Thoracic aorta (tissue), 2 donors: ENCODE results near the gene OR52N5. TPM values are rescaled to one million over a fixed set of nuclear protein-coding genes. Genes with fewer than 3 reads are reported as not detected.

Experiments used
- ATAC-seq: fragments of 150-250 bp; one replicate; pipeline ENCODE4 v1.8.0; 2017; ENCODE audit warnings: low read depth; ENCODE audit not compliant: insufficient number of reproducible peaks, low FRiP score
- DNase-seq: peaks from one replicate; pipeline ENCODE4 v3.0.0-alpha.2; 2020; ENCODE audit warnings: low spot score
- H3K27ac ChIP-seq, 2 donors: fragments of 200-600 bp; sonication (generic); 1 replicate in 1 of 2; 2 replicates in 1 of 2; pipeline ENCODE4 v1.5.1; 2016; ENCODE audit warnings: mild to moderate bottlenecking in 2 of 2, moderate library complexity in 2 of 2
- H3K27me3 ChIP-seq: fragments of 200-600 bp; sonication (generic); replicated peaks from 2 replicates; pipeline ENCODE4 v1.6.0; 2016; ENCODE audit warnings: mild to moderate bottlenecking; ENCODE audit not compliant: insufficient read depth
- H3K36me3 ChIP-seq: fragments of 200-600 bp; sonication (generic); one replicate; pipeline ENCODE4 v1.5.1; 2016
- H3K4me1 ChIP-seq, 2 donors: fragments of 200-600 bp; sonication (generic); 1 replicate in 1 of 2; 2 replicates in 1 of 2; pipeline versions ENCODE4 v1.5.1 to v1.6.0; 2016; ENCODE audit warnings: low read depth in 2 of 2, mild to moderate bottlenecking in 1 of 2; ENCODE audit not compliant: control insufficient read depth in 1 of 2
- H3K4me3 ChIP-seq: fragments of 200-600 bp; sonication (generic); 2 replicates; pipeline ENCODE4 v1.5.1; 2016; ENCODE audit warnings: mild to moderate bottlenecking
- H3K9me3 ChIP-seq: fragments of 200-600 bp; sonication (generic); 2 replicates; pipeline ENCODE4 v1.5.1; 2016
- total RNA-seq, 2 donors: library from RNA; depleted of rRNA; stranded (reverse); fragments of >200 nt; gene quantifications; one replicate each; pipeline versions ENCODE4 v1.1.0 to v1.2.3, GENCODE V29; 2016
- TF ChIP-seq, protein P1 (sequence below): fragments of 200-600 bp; sonication (generic); IDR thresholded peaks from one replicate; pipeline ENCODE4 v1.5.1; 2019; ENCODE audit warnings: antibody characterized with exemption

OR52N5 gene
- total RNA-seq, 2 donors from 2014 or later: not detected

- H3K4me3 ChIP-seq: no peak within 1 kb of the TSS
- ATAC-seq: no peak
- TF ChIP-seq, protein P1, sequence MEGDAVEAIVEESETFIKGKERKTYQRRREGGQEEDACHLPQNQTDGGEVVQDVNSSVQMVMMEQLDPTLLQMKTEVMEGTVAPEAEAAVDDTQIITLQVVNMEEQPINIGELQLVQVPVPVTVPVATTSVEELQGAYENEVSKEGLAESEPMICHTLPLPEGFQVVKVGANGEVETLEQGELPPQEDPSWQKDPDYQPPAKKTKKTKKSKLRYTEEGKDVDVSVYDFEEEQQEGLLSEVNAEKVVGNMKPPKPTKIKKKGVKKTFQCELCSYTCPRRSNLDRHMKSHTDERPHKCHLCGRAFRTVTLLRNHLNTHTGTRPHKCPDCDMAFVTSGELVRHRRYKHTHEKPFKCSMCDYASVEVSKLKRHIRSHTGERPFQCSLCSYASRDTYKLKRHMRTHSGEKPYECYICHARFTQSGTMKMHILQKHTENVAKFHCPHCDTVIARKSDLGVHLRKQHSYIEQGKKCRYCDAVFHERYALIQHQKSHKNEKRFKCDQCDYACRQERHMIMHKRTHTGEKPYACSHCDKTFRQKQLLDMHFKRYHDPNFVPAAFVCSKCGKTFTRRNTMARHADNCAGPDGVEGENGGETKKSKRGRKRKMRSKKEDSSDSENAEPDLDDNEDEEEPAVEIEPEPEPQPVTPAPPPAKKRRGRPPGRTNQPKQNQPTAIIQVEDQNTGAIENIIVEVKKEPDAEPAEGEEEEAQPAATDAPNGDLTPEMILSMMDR: no peak
Measured at GRCh38 chr11:5791165-5791564, 8.0 kb upstream of the OR52N5 start, which contains the start of gene OR52N1. Gene OR52N1 (minus strand): TSS chr11:5791265. CDS start chr11:5788816, 2,449 bp downstream.

DNA sequence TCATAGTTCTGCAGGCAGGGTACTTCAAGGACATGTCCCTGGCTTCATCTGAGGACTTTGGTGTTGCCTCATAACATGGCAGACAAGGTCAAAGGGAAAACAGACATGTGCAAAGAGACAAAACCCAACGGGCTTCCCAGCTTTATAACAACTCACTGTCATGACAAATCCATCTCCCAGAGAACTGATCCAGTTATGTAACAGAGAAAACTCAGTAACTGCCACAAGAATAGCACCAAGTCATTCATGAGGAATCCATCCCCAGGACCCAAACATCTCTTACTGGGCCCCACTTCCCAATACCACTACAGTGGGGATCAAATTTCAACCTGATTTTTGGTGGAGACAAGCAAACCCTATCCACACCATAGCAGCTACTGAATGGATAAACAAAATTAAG is 16.1 kb downstream of the OR52N5 start:
- no peaks in the 10 kb centered on the region for H3K27me3 ChIP-seq
- H3K36me3 ChIP-seq: no peaks in the 10 kb centered on the region
- TF ChIP-seq, protein P1: no peak
- ATAC-seq: no peak
- H3K4me3 ChIP-seq: no peak overlapping the region
- H3K4me1 ChIP-seq: no peaks in the 10 kb centered on the region
- no peak overlapping the region for H3K27ac ChIP-seq
- DNase-seq: no peak
- H3K9me3 ChIP-seq: no peaks in the 10 kb centered on the region

More at GRCh38 chr11:5791165-5791564, 8.0 kb upstream of the OR52N5 start, which contains the start of gene OR52N1:
- Histone ChIP-seq H3K27me3 (no peaks in the 10 kb centered on the region), H3K4me1 (no peaks in the 10 kb centered on the region), H3K9me3 (no peaks in the 10 kb centered on the region), H3K27ac (no peak within 1 kb of the TSS), H3K36me3 (no peaks in the 10 kb centered on the region)
- no peak for DNase-seq

GRCh38 chr11:5753943-5754342 is 29.2 kb downstream of the OR52N5 start, which contains the start of gene OR52N4:
Gene OR52N4 (plus strand): TSS chr11:5754243. CDS start chr11:5754741, 498 bp downstream.
- no peak for DNase-seq
- H3K4me3 ChIP-seq: no peak within 1 kb of the TSS
- TF ChIP-seq, protein P1: no peak
- H3K9me3 ChIP-seq: no peaks in the 10 kb centered on the region
- no peak for ATAC-seq
- H3K36me3 ChIP-seq: no peaks in the 10 kb centered on the region
- no peaks in the 10 kb centered on the region for H3K27me3 ChIP-seq
- no peaks in the 10 kb centered on the region for H3K4me1 ChIP-seq
- H3K27ac ChIP-seq: no peak within 1 kb of the TSS

DNA sequence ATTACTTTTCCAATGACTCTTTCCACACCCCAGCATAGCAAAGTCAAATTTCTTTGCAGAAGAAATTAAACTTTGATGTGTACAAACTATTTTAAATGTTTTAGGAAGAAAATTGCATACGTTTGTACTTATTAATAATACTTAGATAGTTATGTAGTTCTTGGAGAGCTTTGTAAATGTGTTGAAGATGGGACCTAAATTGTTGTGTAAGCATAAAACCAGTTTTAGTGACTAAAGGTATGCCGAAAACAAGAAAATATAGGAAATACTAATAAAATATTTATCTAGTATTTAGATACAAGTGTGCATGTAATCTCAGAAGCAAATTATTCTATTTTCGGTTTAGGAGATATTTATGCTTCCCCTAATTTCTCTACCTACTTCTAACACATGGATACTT is 33.3 kb downstream of the OR52N5 start:
- H3K36me3 ChIP-seq: no peaks in the 10 kb centered on the region
- H3K27me3 ChIP-seq: no peaks in the 10 kb centered on the region
- no peaks in the 10 kb centered on the region for H3K4me1 ChIP-seq
- TF ChIP-seq, protein P1: no peak
- DNase-seq (no peak), ATAC-seq (no peak)
- no peak overlapping the region for H3K27ac ChIP-seq
- H3K9me3 ChIP-seq: no peaks in the 10 kb centered on the region
- no peak overlapping the region for H3K4me3 ChIP-seq

DNA sequence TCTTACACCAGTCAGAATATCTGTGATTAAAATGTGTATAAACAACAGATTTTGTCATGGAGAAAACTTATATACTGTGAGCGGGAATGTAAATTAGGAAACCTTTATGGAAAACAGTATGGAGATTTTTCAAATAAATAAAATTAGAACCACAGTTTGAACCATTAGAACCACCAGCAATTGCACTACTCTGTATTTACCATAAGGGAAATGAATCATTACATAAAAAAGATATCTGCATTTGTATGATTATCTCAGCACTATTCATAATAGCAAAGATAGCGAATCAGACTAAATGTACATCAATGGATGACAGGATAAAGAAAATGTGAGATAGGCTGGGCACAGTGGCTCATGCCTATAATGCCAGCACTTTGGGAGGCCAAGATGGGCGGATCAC is 36.5 kb downstream of the OR52N5 start:
- H3K4me3 ChIP-seq: no peak overlapping the region
- no peaks in the 10 kb centered on the region for H3K4me1 ChIP-seq
- no peak for ATAC-seq

More for the DNA sequence above, 36.5 kb downstream of the OR52N5 start:
- Histone ChIP-seq H3K27ac (no peak overlapping the region), H3K36me3 (no peaks in the 10 kb centered on the region), H3K9me3 (peaks cover under 1% of the 10 kb centered on the region), H3K27me3 (no peaks in the 10 kb centered on the region)
- TF ChIP-seq, protein P1: no peak
- DNase-seq: no peak
